ENCODE measurements around the gene SRPK3.
"Not testable (repeated sequence)": the region's sequence is repeated elsewhere in the genome, so short reads cannot be mapped to it uniquely, and the experiment has no call there.

The SRPK3 gene

DNA sequence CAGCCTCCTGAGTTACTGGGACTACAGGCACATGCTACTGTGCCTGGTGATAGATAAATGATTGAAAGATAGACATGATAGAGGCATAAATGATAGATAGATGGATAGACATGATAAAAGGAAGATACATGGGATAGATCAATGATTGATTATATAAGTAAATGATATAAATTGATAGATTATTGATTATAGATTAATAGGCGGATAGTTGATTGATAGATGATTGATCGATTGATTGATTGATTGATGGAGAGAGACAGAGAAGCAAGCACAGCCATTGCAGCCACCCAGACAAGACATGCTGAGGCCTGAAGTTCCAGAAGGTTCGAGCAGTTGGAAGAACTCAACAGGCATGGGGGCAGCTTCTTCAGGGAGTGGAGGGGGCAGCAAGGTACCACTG is 34.5 kb upstream of the SRPK3 start:
- no peak for DNase-seq

DNA sequence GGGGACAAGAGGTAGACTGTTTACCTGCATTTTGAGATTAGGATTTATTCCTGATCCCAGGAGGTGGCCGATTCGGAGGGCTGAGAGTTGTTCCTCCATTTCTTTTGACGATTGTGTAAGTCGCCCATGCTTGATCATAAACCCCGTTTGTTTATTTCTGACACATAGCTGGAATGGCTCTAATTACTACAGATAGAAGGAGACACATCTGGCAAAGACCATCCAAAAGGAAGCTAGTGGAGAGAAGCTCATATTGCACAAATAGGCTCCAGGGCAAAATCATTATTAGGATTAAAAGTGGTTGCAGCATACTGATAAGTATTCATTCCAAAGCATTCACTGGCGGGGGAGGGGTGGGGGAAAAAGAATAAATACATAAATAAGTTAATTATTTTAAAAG is 33.9 kb upstream of the SRPK3 start:
- not testable (repeated sequence) for DNase-seq

DNA sequence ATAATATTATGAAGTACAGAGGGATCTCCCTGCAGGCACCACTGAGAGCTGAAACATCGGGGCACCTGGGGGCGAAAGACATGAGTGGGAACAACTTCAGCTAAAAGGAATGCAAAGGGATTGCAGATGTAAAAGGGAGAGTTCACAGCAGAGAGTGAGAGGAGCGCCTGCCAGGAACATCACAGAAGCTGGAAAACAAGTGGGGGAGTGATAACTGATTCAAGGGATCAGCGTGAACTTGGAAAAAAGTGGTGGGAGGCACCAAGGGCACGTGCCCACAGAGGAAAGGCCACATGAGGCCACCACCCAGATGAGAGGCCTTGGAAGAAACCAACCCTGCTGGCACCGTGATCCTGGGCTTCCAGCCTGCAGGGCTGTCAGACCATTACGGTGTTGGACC is 31.8 kb upstream of the SRPK3 start:
- peak in 7 of 56 donors; percentile 6 to 60 (median 24) for DNase-seq

DNA sequence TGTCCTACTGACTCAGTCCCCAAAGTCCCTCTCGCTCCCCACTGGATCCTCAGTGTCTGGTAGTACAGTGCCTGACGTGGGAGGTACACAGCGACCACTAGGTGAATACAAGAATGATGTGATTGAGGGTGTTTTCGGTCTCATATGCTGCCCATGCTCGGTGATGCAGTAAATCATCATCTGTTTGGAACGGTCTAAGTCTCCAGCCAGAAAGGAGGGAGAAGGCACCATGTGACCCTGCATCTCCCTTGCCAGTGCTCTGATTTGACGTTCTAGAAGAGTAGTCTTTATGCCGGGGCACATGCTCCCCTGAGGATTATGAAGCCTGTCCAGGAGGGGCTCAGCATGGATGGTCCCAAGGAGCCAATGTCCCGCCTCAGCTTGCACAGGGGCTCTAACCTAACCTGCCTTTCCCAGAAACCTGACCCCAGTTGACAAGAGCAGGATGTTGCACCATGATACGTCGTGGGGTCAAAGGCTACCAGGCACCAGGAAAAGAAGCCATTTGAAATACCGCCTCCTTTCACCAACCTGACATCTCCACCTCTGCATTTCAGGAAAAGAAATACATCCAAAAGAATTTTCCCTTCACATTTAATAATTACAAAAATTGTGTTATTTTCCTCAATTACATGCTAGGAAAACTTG is 30.6 kb upstream of the SRPK3 start:
- DNase-seq = no peak

DNA sequence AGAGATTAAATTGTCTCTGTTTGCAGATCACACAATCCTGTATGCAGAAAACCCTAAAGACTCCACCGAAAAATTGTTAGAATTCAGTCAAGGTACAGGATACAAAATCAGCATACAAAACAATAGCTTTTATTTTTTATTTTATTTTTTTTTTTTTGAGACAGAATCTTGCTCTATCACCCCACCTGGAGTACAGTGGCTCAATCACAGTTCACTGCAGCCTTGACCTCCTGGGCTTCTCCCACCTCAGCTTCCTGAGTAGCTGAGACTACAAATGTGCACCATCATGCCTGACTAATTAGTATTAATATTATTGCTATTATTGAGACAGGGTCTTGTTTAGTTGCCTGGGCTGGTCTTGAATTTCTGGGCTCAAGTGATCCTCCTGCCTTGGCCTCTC is 25.7 kb upstream of the SRPK3 start:
- no peak for DNase-seq

DNA sequence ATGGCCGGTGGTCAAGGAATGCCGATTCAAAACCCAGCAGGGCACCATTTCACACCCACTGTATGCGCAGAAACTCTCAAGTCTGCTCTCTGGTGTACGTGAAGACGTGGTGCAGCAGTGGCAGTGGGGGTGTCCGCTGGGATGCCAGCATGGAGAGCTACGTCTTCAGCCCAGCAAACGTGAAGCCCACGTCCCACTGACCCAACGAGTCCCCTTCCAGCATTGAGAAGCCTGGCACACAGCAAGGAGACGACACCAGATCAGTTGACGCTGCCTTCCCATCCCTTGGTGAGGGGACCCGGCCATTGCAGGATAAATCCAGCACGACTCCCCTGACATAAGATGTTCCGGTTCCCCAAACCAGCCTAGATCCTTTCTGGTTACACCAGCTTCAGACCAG is 19.0 kb upstream of the SRPK3 start:
- no peak for DNase-seq

DNA sequence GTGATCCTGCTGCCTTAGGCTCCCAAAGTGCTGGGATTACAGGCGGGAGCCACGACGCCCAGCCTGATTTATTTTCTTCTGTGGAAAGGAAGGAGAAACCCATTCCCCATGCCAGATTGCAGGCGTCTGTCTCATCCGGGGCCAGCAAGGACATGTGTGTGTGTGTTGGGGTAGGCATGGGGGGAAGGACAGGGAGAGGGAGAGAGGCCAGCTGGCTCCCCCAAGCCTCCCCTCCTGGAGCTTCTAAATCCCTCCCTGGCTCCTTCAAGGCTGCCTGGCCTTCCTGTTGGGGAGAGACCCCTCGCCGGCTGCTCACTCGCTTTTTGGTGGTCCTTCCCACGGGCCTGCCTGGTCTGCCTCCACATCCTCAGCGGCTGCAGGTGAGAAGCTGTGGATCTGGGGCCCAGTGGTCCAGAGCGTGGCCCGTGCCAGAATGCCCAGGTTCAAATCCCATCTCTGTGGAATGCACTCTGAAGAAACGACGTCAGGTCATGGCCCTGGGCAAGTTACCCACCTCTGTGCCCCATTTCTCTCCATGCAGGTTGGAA is 18.1 kb upstream of the SRPK3 start:
- DNase-seq = no peak

DNA sequence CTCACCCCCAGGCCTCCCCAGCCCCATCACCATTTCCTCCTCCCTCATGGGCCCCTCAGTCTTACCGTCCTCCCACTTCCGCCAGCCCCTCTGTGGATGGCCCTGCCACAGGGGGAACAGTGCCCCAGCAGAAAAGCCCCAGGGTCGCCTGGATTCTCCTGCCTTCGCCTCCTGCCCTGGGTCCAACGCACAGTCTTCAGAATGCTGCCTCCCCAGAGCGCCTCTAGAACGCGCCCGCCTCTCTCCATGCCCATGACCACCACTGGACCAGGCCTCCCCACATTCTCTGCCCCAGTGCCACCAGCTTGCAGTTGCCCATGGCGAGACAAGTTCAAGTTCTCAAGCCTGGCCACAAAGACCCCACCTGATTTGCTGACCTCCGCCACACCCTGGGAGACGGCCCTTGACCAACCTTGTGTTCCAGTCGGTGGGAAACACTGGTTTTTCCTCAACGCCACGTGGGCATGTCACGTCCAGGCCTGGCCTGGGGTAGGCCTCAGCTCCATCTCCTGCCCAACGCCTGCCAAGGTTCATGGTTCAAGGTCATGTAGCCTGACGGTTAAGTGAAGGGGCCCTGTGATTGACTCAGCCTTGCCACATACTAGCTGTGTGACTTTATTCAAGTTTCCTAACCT is 17.4 kb upstream of the SRPK3 start:
- no peak for DNase-seq

DNA sequence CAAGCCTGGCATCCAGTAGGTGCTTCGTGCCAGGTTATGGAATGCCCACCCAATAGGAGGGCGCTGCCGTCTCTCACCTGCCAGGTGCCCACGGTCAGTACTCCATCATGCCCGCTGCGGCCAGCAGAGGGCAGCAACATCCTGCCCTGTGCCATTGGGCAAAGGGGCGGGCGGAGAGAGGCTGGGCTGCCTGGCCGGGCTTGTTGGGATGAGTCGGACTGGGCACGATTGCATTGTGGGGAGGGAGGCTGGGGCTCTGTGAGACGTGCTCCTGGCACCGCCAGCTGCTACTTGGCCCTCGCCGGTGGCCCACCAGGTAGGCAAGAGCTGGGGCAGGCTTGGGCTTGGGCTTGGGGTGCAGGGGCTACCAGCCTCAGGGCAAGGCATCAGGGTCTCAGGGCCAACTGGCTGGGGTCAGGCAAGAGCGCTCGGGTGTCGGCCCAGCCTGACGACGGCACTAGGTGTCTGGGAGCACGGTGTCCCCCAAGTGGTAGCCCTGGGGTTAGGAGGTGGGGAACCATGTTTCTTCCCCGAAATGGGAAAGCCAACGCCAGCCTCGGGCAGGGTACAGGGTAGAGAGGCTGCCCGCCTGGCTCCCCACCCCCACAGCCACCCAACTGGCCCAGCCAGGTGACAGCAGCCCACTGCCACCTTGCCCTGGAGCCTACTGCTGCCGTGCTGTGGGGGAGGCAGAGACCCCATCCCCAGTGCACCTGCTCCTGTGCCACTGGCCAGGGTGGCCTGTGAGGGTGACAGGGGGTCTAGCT is 16.7 kb upstream of the SRPK3 start, which contains the start of gene PLXNB3:
TSS of gene PLXNB3 (plus strand) at position 261 of the 767 bp plus-strand sequence. CDS start 1,287 bp downstream, outside the sequence.
- peak in 55 of 56 donors; percentile 11 to 94 (median 78) for DNase-seq

DNA sequence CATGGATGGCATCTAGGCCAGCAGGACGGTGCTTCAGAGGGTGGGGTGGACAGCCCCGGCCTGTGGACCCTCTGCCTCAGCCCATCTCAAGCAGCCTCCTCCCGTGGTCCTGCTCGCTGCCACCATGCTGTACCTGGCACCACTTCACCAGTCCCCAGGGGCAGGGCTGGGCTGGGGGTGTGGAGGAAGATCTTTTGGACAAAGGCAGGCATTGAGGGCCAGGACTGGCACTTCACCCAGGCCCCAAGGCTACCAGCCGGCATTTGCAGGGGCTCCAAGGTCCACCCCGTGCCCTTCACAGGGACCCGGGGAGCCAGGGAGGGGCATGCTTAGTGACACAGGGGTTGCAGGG is 16.1 kb upstream of the SRPK3 start:
- DNase-seq = peak in 2 of 56 donors; percentile 31 to 93

DNA sequence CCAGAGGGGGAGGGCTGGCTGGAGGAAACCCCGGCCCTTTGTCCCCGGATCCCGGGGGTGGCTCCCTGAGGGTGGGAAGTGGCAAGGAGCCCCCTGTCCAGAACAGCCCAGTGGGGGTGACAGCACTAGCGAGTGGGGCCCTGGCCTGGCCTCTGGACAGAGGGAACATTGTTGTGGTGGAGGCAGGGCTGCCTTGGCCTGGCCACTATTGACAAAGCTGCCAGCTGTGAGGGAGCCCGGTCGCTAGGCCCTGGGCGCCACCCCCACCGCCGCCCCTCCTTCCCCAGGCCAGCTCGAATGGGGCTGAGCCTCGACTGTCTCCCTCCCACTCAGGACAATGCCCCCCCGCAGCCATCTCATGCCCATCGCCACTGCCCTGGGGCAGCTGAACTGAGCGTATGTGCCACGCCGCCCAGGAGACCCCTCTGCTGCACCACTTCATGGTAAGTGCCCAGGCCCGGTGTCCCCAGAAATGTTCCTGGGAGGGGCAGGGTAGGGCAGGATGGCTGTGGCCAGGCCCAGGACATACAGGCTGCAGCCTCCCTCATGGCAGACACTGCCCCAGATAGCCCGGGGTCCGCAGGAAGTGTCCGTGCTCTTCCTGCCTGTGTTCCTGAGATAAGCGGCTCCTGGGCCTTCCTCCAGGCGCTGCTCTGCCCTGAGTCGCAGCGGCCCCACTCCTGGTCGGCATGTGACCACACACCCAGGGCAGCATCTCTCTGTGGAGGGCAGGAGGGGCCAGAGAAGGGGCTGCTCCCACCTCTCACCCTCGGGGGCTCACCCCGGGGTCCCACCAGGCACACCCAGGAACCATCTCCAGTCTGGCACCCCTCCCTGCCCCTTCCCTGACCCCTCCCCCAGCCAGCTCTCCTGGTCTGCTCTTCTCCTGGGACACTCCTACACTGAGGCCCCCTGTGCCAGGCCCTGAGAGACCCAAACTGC is 15.4 kb upstream of the SRPK3 start:
- DNase-seq = peak in 55 of 56 donors; percentile 35 to 98 (median 89)

DNA sequence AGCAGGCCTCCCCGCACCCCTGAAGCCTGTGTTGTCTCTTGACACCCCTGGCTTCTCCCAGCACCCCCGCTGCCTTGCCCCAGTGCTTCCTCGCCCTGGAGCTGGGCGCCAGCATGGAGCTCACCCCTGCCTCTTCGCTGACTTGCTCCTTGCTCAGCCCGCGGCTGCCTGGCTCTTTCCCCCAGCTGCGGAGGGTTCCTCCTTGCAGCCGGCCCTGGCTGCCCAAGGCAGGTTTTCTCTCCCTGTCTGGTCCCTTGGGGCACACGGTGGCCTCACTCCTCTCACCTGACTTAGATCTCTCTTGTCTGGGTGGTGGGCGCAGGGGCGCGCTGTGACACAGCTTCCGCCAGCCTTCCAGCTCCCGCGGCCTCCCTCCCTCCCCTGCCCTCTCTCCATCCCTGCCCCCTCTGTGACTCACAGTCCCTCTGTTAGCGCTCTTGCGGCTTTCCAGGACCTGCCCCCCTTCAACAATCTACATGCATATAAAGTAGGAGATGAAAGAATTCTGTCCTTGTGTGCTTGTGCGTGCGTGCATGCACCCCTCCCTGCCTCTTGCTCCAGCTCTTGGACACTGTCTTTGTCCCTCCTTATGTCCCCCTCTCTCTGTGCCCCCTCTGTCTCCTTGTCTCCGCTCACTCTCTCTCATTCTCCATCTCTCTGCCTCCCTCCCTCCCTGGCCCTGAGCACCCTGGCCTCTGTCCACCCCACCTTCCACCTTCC is 14.6 kb upstream of the SRPK3 start:
- peak in 37 of 56 donors; percentile 9 to 81 (median 42) for DNase-seq

DNA sequence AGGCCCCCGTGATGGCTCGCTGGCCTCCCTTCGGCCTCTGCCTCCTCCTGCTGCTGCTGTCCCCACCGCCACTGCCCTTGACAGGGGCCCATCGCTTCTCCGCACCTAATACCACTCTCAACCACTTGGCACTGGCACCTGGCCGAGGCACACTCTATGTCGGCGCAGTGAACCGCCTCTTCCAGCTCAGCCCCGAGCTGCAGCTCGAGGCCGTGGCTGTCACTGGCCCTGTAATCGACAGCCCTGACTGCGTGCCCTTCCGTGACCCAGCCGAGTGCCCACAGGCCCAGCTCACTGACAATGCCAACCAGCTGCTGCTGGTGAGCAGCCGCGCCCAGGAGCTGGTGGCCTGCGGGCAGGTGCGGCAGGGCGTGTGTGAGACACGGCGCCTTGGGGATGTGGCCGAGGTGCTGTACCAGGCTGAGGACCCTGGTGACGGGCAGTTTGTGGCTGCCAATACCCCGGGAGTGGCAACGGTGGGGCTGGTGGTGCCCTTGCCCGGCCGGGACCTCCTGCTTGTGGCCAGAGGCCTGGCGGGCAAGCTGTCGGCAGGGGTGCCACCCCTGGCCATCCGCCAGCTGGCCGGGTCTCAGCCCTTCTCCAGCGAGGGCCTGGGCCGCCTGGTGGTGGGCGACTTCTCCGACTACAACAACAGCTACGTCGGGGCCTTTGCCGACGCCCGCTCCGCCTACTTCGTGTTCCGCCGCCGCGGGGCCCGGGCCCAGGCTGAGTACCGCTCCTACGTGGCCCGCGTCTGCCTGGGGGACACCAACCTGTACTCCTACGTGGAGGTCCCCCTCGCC is 13.8 kb upstream of the SRPK3 start:
- DNase-seq = no peak

DNA sequence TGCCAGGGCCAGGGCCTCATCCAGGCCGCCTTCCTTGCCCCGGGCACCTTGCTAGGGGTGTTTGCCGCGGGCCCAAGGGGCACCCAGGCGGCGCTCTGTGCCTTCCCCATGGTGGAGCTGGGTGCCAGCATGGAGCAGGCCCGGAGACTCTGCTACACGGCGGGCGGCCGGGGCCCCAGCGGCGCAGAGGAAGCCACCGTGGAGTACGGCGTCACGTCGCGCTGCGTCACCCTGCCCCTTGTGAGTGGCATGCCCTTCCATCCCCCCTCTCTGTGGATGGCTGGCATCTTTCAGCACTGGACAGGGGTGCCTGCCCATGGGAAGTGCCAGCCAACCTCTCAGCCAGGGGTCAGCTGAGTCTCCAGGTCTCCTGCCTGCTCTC is 13.2 kb upstream of the SRPK3 start:
- no peak for DNase-seq

DNA sequence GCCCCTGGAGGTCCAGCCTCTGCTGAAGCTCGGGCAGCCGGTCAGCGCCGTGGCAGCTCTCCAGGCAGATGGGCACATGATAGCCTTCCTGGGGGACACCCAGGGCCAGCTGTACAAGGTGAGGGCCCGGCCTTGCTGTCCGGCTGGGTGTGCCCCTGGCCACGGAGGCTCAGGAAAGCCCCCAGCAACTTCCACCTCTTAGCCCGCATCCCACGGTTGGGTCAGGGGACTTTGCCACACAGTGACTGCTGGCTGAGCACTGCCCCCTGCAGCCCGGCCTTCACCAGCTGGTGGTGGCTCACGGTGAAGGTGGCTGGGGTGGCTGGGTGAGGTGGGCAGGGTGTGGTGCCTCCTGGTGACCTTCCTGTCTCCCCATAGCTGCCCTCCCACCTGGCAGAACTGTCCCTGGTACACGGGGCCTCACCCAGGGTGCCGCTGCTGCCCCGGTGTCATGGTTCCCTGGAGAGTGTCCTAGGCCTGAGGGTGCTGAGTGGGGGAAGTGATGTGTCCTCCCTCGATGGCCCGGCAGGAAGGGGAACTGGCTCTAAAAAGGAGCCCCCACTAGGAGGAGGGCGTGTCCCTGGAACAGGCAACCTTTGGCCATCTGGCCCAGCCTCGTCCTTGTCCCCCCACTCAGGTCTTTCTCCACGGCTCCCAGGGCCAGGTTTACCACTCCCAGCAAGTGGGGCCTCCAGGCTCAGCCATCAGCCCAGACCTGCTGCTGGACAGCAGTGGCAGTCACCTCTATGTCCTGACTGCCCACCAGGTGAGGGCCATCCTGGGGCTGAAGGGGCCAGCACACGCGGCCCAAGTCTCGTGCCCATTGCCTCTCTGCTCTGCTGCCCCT is 12.3 kb upstream of the SRPK3 start:
- DNase-seq = no peak

DNA sequence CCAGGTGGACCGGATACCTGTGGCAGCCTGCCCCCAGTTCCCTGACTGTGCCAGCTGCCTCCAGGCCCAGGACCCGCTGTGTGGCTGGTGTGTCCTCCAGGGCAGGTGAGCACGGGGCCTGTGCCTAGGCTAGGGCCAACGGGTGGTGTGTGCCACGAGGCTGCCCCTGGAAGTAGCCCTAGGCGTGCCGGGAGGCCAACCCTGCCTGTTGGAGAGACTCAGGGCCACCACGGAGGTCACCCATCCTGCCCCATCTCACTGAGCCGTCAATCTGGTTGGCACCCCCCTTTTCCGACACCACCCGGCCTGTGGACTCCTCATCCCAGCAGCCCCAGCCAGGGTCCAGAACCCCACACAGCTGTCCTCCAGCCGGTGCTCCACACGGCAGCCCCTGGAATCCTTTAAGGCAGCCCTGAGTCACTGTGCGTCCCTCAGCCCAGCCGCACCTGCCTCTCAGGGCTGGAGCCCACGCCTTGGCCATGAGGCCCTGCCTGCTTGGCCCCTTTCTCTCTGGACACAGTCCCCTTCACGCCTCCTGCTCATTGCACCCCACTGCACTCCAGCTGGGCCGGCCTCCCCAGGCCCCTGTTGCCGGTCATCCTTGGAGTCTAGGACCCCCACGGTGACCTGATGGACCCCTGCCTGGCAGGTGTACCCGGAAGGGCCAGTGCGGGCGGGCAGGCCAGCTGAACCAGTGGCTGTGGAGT is 11.5 kb upstream of the SRPK3 start:
- no peak for DNase-seq

DNA sequence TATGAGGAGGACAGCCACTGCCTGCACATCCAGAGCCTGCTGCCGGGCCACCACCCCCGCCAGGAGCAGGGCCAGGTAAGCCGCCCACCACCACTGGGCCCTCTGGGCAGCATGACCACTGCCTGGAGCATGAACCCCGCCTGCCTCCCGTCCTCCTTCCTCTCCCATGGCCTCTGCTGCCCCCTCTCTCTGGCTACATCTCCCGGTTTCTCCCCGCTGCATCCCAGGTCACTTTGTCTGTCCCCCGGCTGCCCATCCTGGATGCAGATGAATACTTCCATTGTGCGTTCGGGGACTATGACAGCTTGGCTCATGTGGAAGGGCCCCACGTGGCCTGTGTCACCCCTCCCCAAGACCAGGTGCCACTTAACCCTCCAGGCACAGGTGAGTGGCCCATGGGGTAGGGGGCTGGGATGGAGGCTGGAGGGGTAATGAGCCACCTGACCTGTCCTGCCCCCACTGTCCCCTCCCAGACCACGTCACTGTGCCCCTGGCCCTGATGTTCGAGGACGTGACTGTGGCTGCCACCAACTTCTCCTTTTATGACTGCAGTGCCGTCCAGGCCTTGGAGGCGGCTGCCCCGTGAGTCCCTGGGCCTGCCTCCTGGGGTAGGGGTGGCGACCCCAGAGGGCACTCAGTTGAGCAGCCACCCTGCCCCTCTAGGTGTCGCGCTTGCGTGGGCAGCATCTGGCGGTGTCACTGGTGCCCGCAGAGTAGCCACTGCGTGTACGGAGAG is 10.8 kb upstream of the SRPK3 start:
- peak in 4 of 56 donors; percentile 21 to 46 (median 31) for DNase-seq
